ENCODE measurements around the gene ZBTB43. TPM values are rescaled to one million over a fixed set of nuclear protein-coding genes. Genes with fewer than 3 reads are reported as not detected.
"Not testable (repeated sequence)": the region's sequence is repeated elsewhere in the genome, so short reads cannot be mapped to it uniquely, and the experiment has no call there.

The ZBTB43 gene
- polyA plus RNA-seq, 1 donor from 2014 or later = 12.3 TPM

GRCh38 chr9:126783949-126784348 lies 20.9 kb upstream of the ZBTB43 start (continued):
- TF ChIP-seq MXI1 (conservative IDR thresholded peaks at IDR 0.05; ENCODE audit: poor library complexity, severe bottlenecking) = no peak

GRCh38 chr9:126784401-126784800 lies 20.4 kb upstream of the ZBTB43 start:
- no peaks in the 10 kb centered on the region for H3K79me2 ChIP-seq (replicated peaks; ENCODE audit: insufficient read depth, low read length)
- no peak overlapping the region for H2AFZ ChIP-seq (ENCODE audit: low read depth, low read length)
- no peak overlapping the region for H3K4me3 ChIP-seq (ENCODE audit: low read length)
- no peaks in the 10 kb centered on the region for H3F3A ChIP-seq (ENCODE audit: insufficient read depth, low read length, poor library complexity, severe bottlenecking)
- no peak overlapping the region for H3K4me2 ChIP-seq (ENCODE audit: low read length)
- H3K36me3 ChIP-seq (ENCODE audit: insufficient read depth, low read length) = no peaks in the 10 kb centered on the region
- H3K9ac ChIP-seq (ENCODE audit: low read length) = no peak overlapping the region
- no peaks in the 10 kb centered on the region for H3K9me2 ChIP-seq (ENCODE audit: insufficient read depth, low read length)
- H3K27ac ChIP-seq (ENCODE audit: low read length) = no peak overlapping the region
- no peaks in the 10 kb centered on the region for H3K27me3 ChIP-seq (ENCODE audit: insufficient read depth, low read depth, low read length)
- no peaks in the 10 kb centered on the region for H4K20me1 ChIP-seq (ENCODE audit: insufficient read depth)
- TF ChIP-seq TAF1 (IDR thresholded peaks at IDR 0.05; ENCODE audit: low read depth) (no peak), EP300 (conservative IDR thresholded peaks at IDR 0.05; ENCODE audit: poor library complexity, severe bottlenecking) (no peak)
- no peaks in the 10 kb centered on the region for H3K9me3 ChIP-seq (ENCODE audit: low read length)

- H3K27ac ChIP-seq (ENCODE audit: low read length); H3K4me2 ChIP-seq (ENCODE audit: low read length); H3K9me3 ChIP-seq (ENCODE audit: low read length); H3K79me2 ChIP-seq (replicated peaks; ENCODE audit: insufficient read depth, low read length); H2AFZ ChIP-seq (ENCODE audit: low read depth, low read length); H4K20me1 ChIP-seq (ENCODE audit: insufficient read depth); H3K4me3 ChIP-seq (ENCODE audit: low read length); H3F3A ChIP-seq (ENCODE audit: insufficient read depth, low read length, poor library complexity, severe bottlenecking); H3K36me3 ChIP-seq (ENCODE audit: insufficient read depth, low read length); H3K27me3 ChIP-seq (ENCODE audit: insufficient read depth, low read depth, low read length); H3K9ac ChIP-seq (ENCODE audit: low read length); H3K9me2 ChIP-seq (ENCODE audit: insufficient read depth, low read length): not testable (repeated sequence)
Observed at GRCh38 chr9:126784841-126785240, 20.0 kb upstream of the ZBTB43 start.

GRCh38 chr9:126788046-126788445 lies 16.8 kb upstream of the ZBTB43 start:
- H3K4me3 ChIP-seq (ENCODE audit: low read length) = no peak overlapping the region
- H3K27ac ChIP-seq (ENCODE audit: low read length) = no peak overlapping the region
- no peaks in the 10 kb centered on the region for H3K27me3 ChIP-seq (ENCODE audit: insufficient read depth, low read depth, low read length)
- H3K36me3 ChIP-seq (ENCODE audit: insufficient read depth, low read length) = no peaks in the 10 kb centered on the region
- H3K9me2 ChIP-seq (ENCODE audit: insufficient read depth, low read length) = no peaks in the 10 kb centered on the region
- H3K79me2 ChIP-seq (replicated peaks; ENCODE audit: insufficient read depth, low read length) = no peaks in the 10 kb centered on the region
- TF ChIP-seq POLR2AphosphoS5 (IDR thresholded peaks at IDR 0.05) (no peak), CTCF (IDR thresholded peaks at IDR 0.05; ENCODE audit: poor library complexity, severe bottlenecking) (no peak), RAD21 (conservative IDR thresholded peaks at IDR 0.05) (no peak), REST (IDR thresholded peaks at IDR 0.05; ENCODE audit: borderline replicate concordance) (no peak), EP300 (conservative IDR thresholded peaks at IDR 0.05; ENCODE audit: poor library complexity, severe bottlenecking) (no peak), SMC3 (conservative IDR thresholded peaks at IDR 0.05; ENCODE audit: poor library complexity) (no peak), EZH2 (IDR thresholded peaks at IDR 0.05; ENCODE audit: borderline replicate concordance, insufficient read depth, low read length, poor library complexity, severe bottlenecking) (no peak)
- H4K20me1 ChIP-seq (ENCODE audit: insufficient read depth) = no peaks in the 10 kb centered on the region
- H3K9ac ChIP-seq (ENCODE audit: low read length) = no peak overlapping the region
- H2AFZ ChIP-seq (ENCODE audit: low read depth, low read length) = no peak overlapping the region
- H3K9me3 ChIP-seq (ENCODE audit: low read length) = no peaks in the 10 kb centered on the region
- H3K4me2 ChIP-seq (ENCODE audit: low read length) = no peak overlapping the region
- H3F3A ChIP-seq (ENCODE audit: insufficient read depth, low read length, poor library complexity, severe bottlenecking) = no peaks in the 10 kb centered on the region

Data from neural cell (in vitro differentiated cells).